ENCODE results near the gene GFOD1. TPM values are rescaled to one million over a fixed set of nuclear protein-coding genes. Genes with fewer than 3 reads are reported as not detected.

Gene GFOD1
- total and polyA plus RNA-seq, 2 donors (not counting 1 experiment from before 2014, with no cell fraction given), result 10.5 to 25.3 TPM

DNA sequence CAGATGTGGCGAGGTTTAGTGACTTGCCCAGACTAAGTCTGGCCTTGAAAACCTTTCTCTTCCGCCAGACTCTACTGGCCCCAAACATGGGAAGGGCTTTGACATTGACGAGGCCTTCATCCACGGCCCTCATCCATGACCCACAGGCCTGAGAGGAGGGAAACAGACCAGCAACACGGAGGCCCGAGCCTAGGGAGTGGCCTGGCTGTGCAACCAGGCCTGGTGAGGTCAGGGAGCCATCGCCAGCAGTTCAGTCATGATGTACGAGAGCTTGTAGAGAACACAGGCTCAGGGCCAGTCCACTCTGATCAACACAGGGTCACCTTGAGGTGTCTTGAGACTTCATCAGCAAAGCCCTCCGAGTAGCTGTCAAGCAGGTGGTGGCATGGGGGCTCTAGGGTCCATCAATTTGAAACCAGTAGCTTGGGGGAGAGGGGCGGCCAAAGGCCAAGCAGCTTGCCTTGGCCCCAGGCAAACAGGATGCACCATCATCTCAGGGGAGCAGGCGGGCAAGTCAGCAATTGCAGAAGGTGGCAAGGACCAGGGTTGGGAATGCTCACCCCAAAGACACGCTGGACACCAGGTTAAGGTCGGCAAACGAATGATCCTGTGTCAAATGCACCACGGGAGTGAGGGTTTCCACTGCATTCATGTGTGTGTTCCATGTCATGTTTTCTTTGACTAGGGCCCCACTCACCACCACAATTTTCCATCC lies 36.1 kb downstream of the GFOD1 start:
- TF ChIP-seq EZH2 (IDR thresholded peaks at IDR 0.05; ENCODE audit: low read length, missing control alignments), result no peak
- TF ChIP-seq, protein P1, sequence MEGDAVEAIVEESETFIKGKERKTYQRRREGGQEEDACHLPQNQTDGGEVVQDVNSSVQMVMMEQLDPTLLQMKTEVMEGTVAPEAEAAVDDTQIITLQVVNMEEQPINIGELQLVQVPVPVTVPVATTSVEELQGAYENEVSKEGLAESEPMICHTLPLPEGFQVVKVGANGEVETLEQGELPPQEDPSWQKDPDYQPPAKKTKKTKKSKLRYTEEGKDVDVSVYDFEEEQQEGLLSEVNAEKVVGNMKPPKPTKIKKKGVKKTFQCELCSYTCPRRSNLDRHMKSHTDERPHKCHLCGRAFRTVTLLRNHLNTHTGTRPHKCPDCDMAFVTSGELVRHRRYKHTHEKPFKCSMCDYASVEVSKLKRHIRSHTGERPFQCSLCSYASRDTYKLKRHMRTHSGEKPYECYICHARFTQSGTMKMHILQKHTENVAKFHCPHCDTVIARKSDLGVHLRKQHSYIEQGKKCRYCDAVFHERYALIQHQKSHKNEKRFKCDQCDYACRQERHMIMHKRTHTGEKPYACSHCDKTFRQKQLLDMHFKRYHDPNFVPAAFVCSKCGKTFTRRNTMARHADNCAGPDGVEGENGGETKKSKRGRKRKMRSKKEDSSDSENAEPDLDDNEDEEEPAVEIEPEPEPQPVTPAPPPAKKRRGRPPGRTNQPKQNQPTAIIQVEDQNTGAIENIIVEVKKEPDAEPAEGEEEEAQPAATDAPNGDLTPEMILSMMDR (conservative IDR thresholded peaks at IDR 0.05 in 1 of 2, IDR thresholded peaks at IDR 0.05 in 1 of 2; ENCODE audit: low read depth in 1 of 2, low read length in 2 of 2), result no peak
- H3K4me2 ChIP-seq (ENCODE audit: extremely low read depth, insufficient read depth, low read length), result no peak overlapping the region
- no peaks in the 10 kb centered on the region for H3K36me3 ChIP-seq (ENCODE audit: control insufficient read depth, insufficient read depth, low read length)
- H3K27ac ChIP-seq (ENCODE audit: insufficient read depth, low read length), result no peak overlapping the region
- H3K4me3 ChIP-seq (replicated peaks in 1 of 4; ENCODE audit: control extremely low read depth in 1 of 4, insufficient read depth in 1 of 4, low read depth in 3 of 4, low read length in 4 of 4), result no peak overlapping the region
- no peaks in the 10 kb centered on the region for H4K20me1 ChIP-seq (ENCODE audit: control insufficient read depth, extremely low read depth, insufficient read depth, low read length)
- H3K9ac ChIP-seq (ENCODE audit: insufficient read depth, low read length), result no peak overlapping the region
- no peaks in the 10 kb centered on the region for H3K9me3 ChIP-seq (ENCODE audit: control insufficient read depth, insufficient read depth, low read depth, low read length)
- H3K27me3 ChIP-seq (ENCODE audit: control insufficient read depth, insufficient read depth, low read length), result no peaks in the 10 kb centered on the region
- H3K4me1 ChIP-seq (ENCODE audit: control insufficient read depth, extremely low read depth, insufficient read depth, low read length), result peaks cover 14% of the 10 kb centered on the region
- no peaks in the 10 kb centered on the region for H3K79me2 ChIP-seq (ENCODE audit: control insufficient read depth, insufficient read depth, low read length)
- no peak overlapping the region for H2AFZ ChIP-seq (ENCODE audit: low read length)
- no peak for DNase-seq (ENCODE audit: low read depth in 2 of 2)

DNA sequence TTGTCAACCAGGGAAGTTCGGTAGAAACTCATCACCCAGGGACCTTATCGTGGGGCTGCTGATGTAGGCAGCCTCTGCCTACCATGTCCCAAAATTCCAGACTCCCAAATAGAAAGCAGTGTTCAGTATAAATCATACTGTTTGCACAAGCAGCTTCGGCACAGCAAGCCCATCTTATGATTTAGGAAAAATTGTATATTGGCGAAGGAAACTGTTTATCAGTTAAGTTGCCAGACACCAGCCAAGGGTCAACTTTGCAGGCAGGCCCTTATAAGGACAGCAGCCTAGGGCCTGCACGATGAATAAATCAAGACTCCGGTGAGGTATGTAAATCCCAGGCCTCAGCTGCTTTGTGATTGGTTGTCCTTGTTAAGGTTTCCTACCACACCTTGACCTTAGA lies 36.8 kb downstream of the GFOD1 start:
- Histone ChIP-seq H4K20me1 (ENCODE audit: control insufficient read depth, extremely low read depth, insufficient read depth, low read length) (no peaks in the 10 kb centered on the region), H3K27ac (ENCODE audit: insufficient read depth, low read length) (no peak overlapping the region), H3K4me3 (replicated peaks in 1 of 4; ENCODE audit: control extremely low read depth in 1 of 4, insufficient read depth in 1 of 4, low read depth in 3 of 4, low read length in 4 of 4) (no peak overlapping the region), H3K9me3 (ENCODE audit: control insufficient read depth, insufficient read depth, low read depth, low read length) (no peaks in the 10 kb centered on the region), H3K36me3 (ENCODE audit: control insufficient read depth, insufficient read depth, low read length) (no peaks in the 10 kb centered on the region), H3K4me1 (ENCODE audit: control insufficient read depth, extremely low read depth, insufficient read depth, low read length) (peaks cover 19% of the 10 kb centered on the region), H2AFZ (ENCODE audit: low read length) (no peak overlapping the region), H3K4me2 (ENCODE audit: extremely low read depth, insufficient read depth, low read length) (no peak overlapping the region), H3K27me3 (ENCODE audit: control insufficient read depth, insufficient read depth, low read length) (no peaks in the 10 kb centered on the region), H3K9ac (ENCODE audit: insufficient read depth, low read length) (no peak overlapping the region), H3K79me2 (ENCODE audit: control insufficient read depth, insufficient read depth, low read length) (no peaks in the 10 kb centered on the region)
- DNase-seq (ENCODE audit: low read depth in 2 of 2), result peak in 1 of 2 donors; percentile 61
- TF ChIP-seq EZH2 (IDR thresholded peaks at IDR 0.05; ENCODE audit: low read length, missing control alignments), result no peak
- TF ChIP-seq, protein P1 (conservative IDR thresholded peaks at IDR 0.05 in 1 of 2, IDR thresholded peaks at IDR 0.05 in 1 of 2; ENCODE audit: low read depth in 1 of 2, low read length in 2 of 2), result no peak

DNA sequence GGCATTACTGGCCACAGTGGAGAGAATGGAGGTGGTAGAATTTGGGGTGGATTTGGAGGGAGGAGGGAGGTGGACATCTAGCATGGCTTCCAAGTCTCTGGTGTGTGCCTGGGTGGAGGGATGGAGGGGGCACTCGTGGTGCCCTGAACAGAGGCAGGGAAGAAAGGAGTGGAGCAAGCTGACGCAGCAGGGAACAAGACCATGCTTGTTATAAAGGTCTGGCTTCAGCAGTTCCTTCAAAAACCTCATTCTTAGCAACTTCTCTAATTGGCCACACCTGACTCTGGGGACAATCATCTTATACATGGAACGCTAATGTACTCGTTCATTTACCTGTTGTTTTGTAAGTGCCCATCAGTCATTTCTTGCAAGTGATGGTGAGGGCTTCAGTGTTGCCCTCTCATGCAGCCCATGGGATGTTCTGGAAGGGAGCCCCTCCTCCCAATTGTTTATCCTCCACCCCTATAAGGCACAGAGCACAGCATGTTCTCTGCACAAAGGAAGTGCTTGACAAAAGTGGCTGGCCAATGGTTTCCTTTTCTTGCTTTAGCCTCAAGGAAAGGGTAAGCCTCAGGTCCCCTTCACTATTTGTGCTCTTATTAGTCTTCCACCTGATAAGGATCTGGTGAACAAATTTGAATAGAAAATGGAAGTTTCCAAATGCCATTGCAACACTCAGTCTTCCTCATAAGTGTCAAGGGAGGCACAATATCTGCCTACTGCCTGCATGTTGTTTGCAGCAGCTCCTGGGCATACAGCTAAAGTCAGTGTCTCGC lies 39.3 kb downstream of the GFOD1 start:
- TF ChIP-seq, protein P1 (conservative IDR thresholded peaks at IDR 0.05 in 1 of 2, IDR thresholded peaks at IDR 0.05 in 1 of 2; ENCODE audit: low read depth in 1 of 2, low read length in 2 of 2), result no peak
- no peak for TF ChIP-seq EZH2 (IDR thresholded peaks at IDR 0.05; ENCODE audit: low read length, missing control alignments)

More for the DNA sequence above, 39.3 kb downstream of the GFOD1 start:
- Histone ChIP-seq H3K4me3 (replicated peaks in 1 of 4; ENCODE audit: control extremely low read depth in 1 of 4, insufficient read depth in 1 of 4, low read depth in 3 of 4, low read length in 4 of 4) (no peak overlapping the region), H3K9ac (ENCODE audit: insufficient read depth, low read length) (no peak overlapping the region), H2AFZ (ENCODE audit: low read length) (no peak overlapping the region), H4K20me1 (ENCODE audit: control insufficient read depth, extremely low read depth, insufficient read depth, low read length) (no peaks in the 10 kb centered on the region), H3K9me3 (ENCODE audit: control insufficient read depth, insufficient read depth, low read depth, low read length) (no peaks in the 10 kb centered on the region), H3K4me2 (ENCODE audit: extremely low read depth, insufficient read depth, low read length) (no peak overlapping the region), H3K36me3 (ENCODE audit: control insufficient read depth, insufficient read depth, low read length) (no peaks in the 10 kb centered on the region), H3K27ac (ENCODE audit: insufficient read depth, low read length) (no peak overlapping the region), H3K79me2 (ENCODE audit: control insufficient read depth, insufficient read depth, low read length) (no peaks in the 10 kb centered on the region), H3K27me3 (ENCODE audit: control insufficient read depth, insufficient read depth, low read length) (no peaks in the 10 kb centered on the region), H3K4me1 (ENCODE audit: control insufficient read depth, extremely low read depth, insufficient read depth, low read length) (peaks cover 12% of the 10 kb centered on the region)
- DNase-seq (ENCODE audit: low read depth in 2 of 2), result no peak

Measured in fibroblast of lung (primary cell).